H9 (cell line): ENCODE measurements around the gene MYO18A. TPM values are rescaled to one million over a fixed set of nuclear protein-coding genes. Genes with fewer than 3 reads are reported as not detected.

Experiments used
- DNase-seq: peaks from one replicate; pipeline ENCODE4 v3.0.0-alpha.2; 2017
- H2AFZ ChIP-seq: one replicate; pipeline ENCODE4 v1.6.1; 2013; ENCODE audit warnings: mild to moderate bottlenecking, low read length, control low read depth, moderate library complexity
- H2AK5ac ChIP-seq: 2 replicates; pipeline ENCODE4 v1.6.1; 2013; ENCODE audit warnings: low read length, control low read depth, mixed read lengths; ENCODE audit not compliant: insufficient read length
- H2BK120ac ChIP-seq: one replicate; pipeline ENCODE4 v1.6.1; 2013; ENCODE audit warnings: low read depth, mild to moderate bottlenecking, low read length, control low read depth, inconsistent platforms; ENCODE audit not compliant: poor library complexity, severe bottlenecking
- H2BK12ac ChIP-seq: 2 replicates; pipeline ENCODE4 v1.6.1; 2013; ENCODE audit warnings: low read length, control low read depth, mixed read lengths, low read depth; ENCODE audit not compliant: insufficient read length
- H2BK15ac ChIP-seq: 2 replicates; pipeline ENCODE4 v1.6.1; 2013; ENCODE audit warnings: low read depth, low read length, control low read depth
- H2BK20ac ChIP-seq: one replicate; pipeline ENCODE4 v1.6.1; 2013; ENCODE audit warnings: low read depth, mild to moderate bottlenecking, low read length, control low read depth, inconsistent platforms; ENCODE audit not compliant: poor library complexity, severe bottlenecking
- H2BK5ac ChIP-seq: 2 replicates; pipeline ENCODE4 v1.6.1; 2013; ENCODE audit warnings: low read length, control low read depth, mixed read lengths; ENCODE audit not compliant: insufficient read length
- H3K14ac ChIP-seq: 2 replicates; pipeline ENCODE4 v1.6.1; 2013; ENCODE audit warnings: low read length, control low read depth; ENCODE audit not compliant: insufficient read depth
- H3K18ac ChIP-seq: 2 replicates; pipeline ENCODE4 v1.6.1; 2013; ENCODE audit warnings: low read depth, mild to moderate bottlenecking, mixed read lengths, low read length, control low read depth; ENCODE audit not compliant: insufficient read length
- H3K23ac ChIP-seq: 2 replicates; pipeline ENCODE4 v1.6.1; 2013; ENCODE audit warnings: low read length, control low read depth, mixed read lengths, low read depth; ENCODE audit not compliant: insufficient read length
- H3K23me2 ChIP-seq: 2 replicates; pipeline ENCODE4 v1.6.1; 2013; ENCODE audit warnings: low read depth, mild to moderate bottlenecking, mixed read lengths, low read length, control low read depth; ENCODE audit not compliant: insufficient read length, poor library complexity, severe bottlenecking
- H3K27ac ChIP-seq: 2 replicates; pipeline ENCODE4 v1.5.1; 2013; ENCODE audit warnings: low read length, control low read depth, mixed read lengths, low read depth; ENCODE audit not compliant: insufficient read length
- H3K27me3 ChIP-seq: 2 replicates; pipeline ENCODE4 v1.6.1; 2013; ENCODE audit warnings: low read length, control low read depth, inconsistent platforms; ENCODE audit not compliant: insufficient read depth
- H3K4ac ChIP-seq: 2 replicates; pipeline ENCODE4 v1.6.1; 2013; ENCODE audit warnings: low read depth, mild to moderate bottlenecking, control low read depth, inconsistent platforms, low read length, moderate library complexity
- H3K4me1 ChIP-seq: 2 replicates; pipeline ENCODE4 v1.6.1; 2013; ENCODE audit warnings: low read length, control low read depth, inconsistent platforms; ENCODE audit not compliant: insufficient read depth
- H3K4me2 ChIP-seq: 2 replicates; pipeline ENCODE4 v1.6.1; 2013; ENCODE audit warnings: low read length, control low read depth, mixed read lengths; ENCODE audit not compliant: insufficient read length, insufficient read depth
- H3K56ac ChIP-seq: 2 replicates; pipeline ENCODE4 v1.6.1; 2013; ENCODE audit warnings: low read depth, mild to moderate bottlenecking, mixed read lengths, low read length, control low read depth; ENCODE audit not compliant: insufficient read length
- H3K79me1 ChIP-seq: 2 replicates; pipeline ENCODE4 v1.6.1; 2013; ENCODE audit warnings: low read depth, mild to moderate bottlenecking, moderate library complexity, low read length, control low read depth, inconsistent platforms; ENCODE audit not compliant: insufficient read depth, poor library complexity, severe bottlenecking
- H3K79me2 ChIP-seq: 2 replicates; pipeline ENCODE4 v1.6.1; 2013; ENCODE audit warnings: low read length, control low read depth, inconsistent platforms; ENCODE audit not compliant: insufficient read depth
- H3K9ac ChIP-seq: 2 replicates; pipeline ENCODE4 v1.6.1; 2013; ENCODE audit warnings: low read length, control low read depth, mixed read lengths; ENCODE audit not compliant: insufficient read length; ENCODE audit errors: extremely low read depth
- H3K9me3 ChIP-seq: one replicate; pipeline ENCODE4 v1.6.1; 2013; ENCODE audit warnings: low read depth, low read length, inconsistent platforms; ENCODE audit not compliant: control insufficient read depth
- H3T11ph ChIP-seq: one replicate; pipeline ENCODE4 v1.6.1; 2013; ENCODE audit warnings: mild to moderate bottlenecking, low read length, control low read depth, inconsistent platforms
- H4K20me1 ChIP-seq: one replicate; pipeline ENCODE4 v1.6.1; 2013; ENCODE audit not compliant: control insufficient read depth, insufficient read length, insufficient read depth
- H4K5ac ChIP-seq: 2 replicates; pipeline ENCODE4 v1.6.1; 2013; ENCODE audit warnings: low read depth, mild to moderate bottlenecking, mixed read lengths, low read length, control low read depth; ENCODE audit not compliant: insufficient read length
- H4K8ac ChIP-seq: replicated peaks from 2 replicates; pipeline ENCODE4 v1.6.1; 2013; ENCODE audit warnings: low read length, control low read depth, mixed read lengths, low read depth; ENCODE audit not compliant: insufficient read length
- H4K91ac ChIP-seq: 2 replicates; pipeline ENCODE4 v1.6.1; 2013; ENCODE audit warnings: low read depth, mild to moderate bottlenecking, moderate library complexity, mixed read lengths, low read length, control low read depth; ENCODE audit not compliant: insufficient read length
- H3K27ac Mint-ChIP-seq, 3 experiments: 2 replicates in 2 of 3; 3 replicates in 1 of 3; pipeline ENCODE4 v1.8.0; 2020 to 2021; ENCODE audit warnings: mixed read lengths in 3 of 3, mild to moderate bottlenecking in 1 of 3, moderate library complexity in 1 of 3
- H3K27me3 Mint-ChIP-seq: 2 replicates; pipeline ENCODE4 v1.8.0; 2021; ENCODE audit warnings: low read depth, mild to moderate bottlenecking, moderate library complexity, mixed read lengths
- H3K36me3 Mint-ChIP-seq, 3 experiments: 2 replicates in 2 of 3; 3 replicates in 1 of 3; pipeline ENCODE4 v1.8.0; 2020 to 2021; ENCODE audit warnings: low read depth in 3 of 3, mixed read lengths in 3 of 3; ENCODE audit not compliant: insufficient read depth in 1 of 3
- H3K4me1 Mint-ChIP-seq, 2 experiments: 2 replicates each; pipeline ENCODE4 v1.8.0; 2020; ENCODE audit warnings: mixed read lengths in 2 of 2
- H3K4me3 Mint-ChIP-seq, 2 experiments: 2 replicates in 1 of 2; 3 replicates in 1 of 2; pipeline ENCODE4 v1.8.0; 2020 to 2021; ENCODE audit warnings: mild to moderate bottlenecking in 2 of 2, mixed read lengths in 2 of 2, moderate library complexity in 1 of 2
- H3K9me3 Mint-ChIP-seq, 2 experiments: 2 replicates in 1 of 2; 3 replicates in 1 of 2; pipeline ENCODE4 v1.8.0; 2020; ENCODE audit warnings: mild to moderate bottlenecking in 2 of 2, mixed read lengths in 2 of 2, moderate library complexity in 1 of 2
- CTCF ChIP-seq: fragments of 200-600 bp; sonication (generic); conservative IDR thresholded peaks from 3 replicates; pipeline ENCODE4 v1.8.0; 2021; ENCODE audit warnings: antibody characterized with exemption, mild to moderate bottlenecking
- WGBS: extraction: QIAGEN DNeasy Blood & Tissue Kit; methylation state at CpG from one replicate; pipeline ENCODE4 v1.1.7; 2013; ENCODE audit warnings: missing lambda C conversion rate, low lambda C conversion rate, mixed read lengths; ENCODE audit not compliant: insufficient read length; ENCODE audit errors: extremely low coverage; 5-methylcytosine and 5-hydroxymethylcytosine counted together
- total RNA-seq: library from RNA; stranded (reverse); gene quantifications from 2 replicates; pipeline ENCODE4 v1.2.1, GENCODE V29; 2021

The MYO18A gene
- total RNA-seq, 1 experiment from 2014 or later = 21.6 TPM

GRCh38 chr17:29045734-29046472 is 134.3 kb downstream of the MYO18A start:
- H3K36me3 Mint-ChIP-seq = peaks cover 6 to 21% (median 19%) of the 10 kb centered on the region in 3 experiments; a peak in 6 of 7 replicates
- Histone ChIP-seq H3K79me1 (no peaks in the 10 kb centered on the region), H3K18ac (no peak overlapping the region), H3K4me2 (no peak overlapping the region), H3K9me3 (no peaks in the 10 kb centered on the region), H2AFZ (no peak overlapping the region), H2AK5ac (no peak overlapping the region), H4K8ac (no peak overlapping the region), H3K23ac (no peak overlapping the region), H2BK120ac (no peak overlapping the region), H3K23me2 (peaks cover 6% of the 10 kb centered on the region), H3K79me2 (no peaks in the 10 kb centered on the region; the same call in 1 of the 2 replicates), H3K56ac (no peak overlapping the region), H4K20me1 (no peaks in the 10 kb centered on the region), H2BK5ac (no peak overlapping the region), H3T11ph (no peak overlapping the region), H4K5ac (no peak overlapping the region), H2BK12ac (no peak overlapping the region), H2BK20ac (no peak overlapping the region), H4K91ac (no peak overlapping the region), H2BK15ac (no peak overlapping the region), H3K14ac (no peak overlapping the region), H3K9ac (no peak overlapping the region), H3K27me3 (no peaks in the 10 kb centered on the region), H3K4ac (no peak overlapping the region), H3K4me1 (peaks cover 17% of the 10 kb centered on the region), H3K27ac (no peak overlapping the region)
- peaks cover 53 to 56% of the 10 kb centered on the region in 2 experiments for H3K4me1 Mint-ChIP-seq
- peak overlapping the region in 2 of 3 experiments; percentile 35 to 81; a peak in 2 of 7 replicates for H3K27ac Mint-ChIP-seq
- H3K9me3 Mint-ChIP-seq = no peaks in the 10 kb centered on the region
- no peak for DNase-seq
- no peak for TF ChIP-seq CTCF
- no peaks in the 10 kb centered on the region for H3K27me3 Mint-ChIP-seq
- no peak overlapping the region for H3K4me3 Mint-ChIP-seq
- no CpG with 5 or more reads among the region's 7 CpGs for WGBS
